ENCODE results near the gene TAMALIN.
"Not testable (repeated sequence)": the region's sequence is repeated elsewhere in the genome, so short reads cannot be mapped to it uniquely, and the experiment has no call there.

TAMALIN gene

GRCh38 chr12:52006726-52007157 lies at the start of gene TAMALIN:
Gene TAMALIN, plus strand, starts transcription at chr12:52006946. Its CDS starts 74 bp downstream, at chr12:52007020.
- DNase-seq, result peak; percentile 31

- DNase-seq, result no peak
These were observed 48.2 kb upstream of the TAMALIN start for GRCh38 chr12:51958542-51958941.

- no peak for DNase-seq
These were observed 47.5 kb upstream of the TAMALIN start for GRCh38 chr12:51959211-51959610.

GRCh38 chr12:51959921-51960320 lies 46.8 kb upstream of the TAMALIN start:
- no peak for DNase-seq

- DNase-seq, result no peak
These were observed 46.3 kb upstream of the TAMALIN start for GRCh38 chr12:51960488-51960887.

- no peak for DNase-seq
These were observed 45.9 kb upstream of the TAMALIN start for GRCh38 chr12:51960890-51961289.

- DNase-seq, result no peak
These were observed 44.9 kb upstream of the TAMALIN start for GRCh38 chr12:51961834-51962233.

GRCh38 chr12:51962737-51963136 lies 44.0 kb upstream of the TAMALIN start:
- no peak for DNase-seq

GRCh38 chr12:51963477-51963876 lies 43.3 kb upstream of the TAMALIN start:
- DNase-seq, result no peak

GRCh38 chr12:51969643-51970042 lies 37.1 kb upstream of the TAMALIN start:
- no peak for DNase-seq

- DNase-seq, result peak; percentile 93
These were observed 35.7 kb upstream of the TAMALIN start for GRCh38 chr12:51970904-51971646.

- peak; percentile 53 for DNase-seq
These were observed 34.9 kb upstream of the TAMALIN start for GRCh38 chr12:51971679-51972421.

GRCh38 chr12:51972422-51972812 lies 34.3 kb upstream of the TAMALIN start:
- DNase-seq, result peak; percentile 15

GRCh38 chr12:51972849-51973273 lies 33.9 kb upstream of the TAMALIN start:
- peak; percentile 80 for DNase-seq

- DNase-seq, result no peak
These were observed 33.2 kb upstream of the TAMALIN start for GRCh38 chr12:51973560-51973959.

- DNase-seq, result peak; percentile 27
These were observed 32.1 kb upstream of the TAMALIN start for GRCh38 chr12:51974646-51975045.

GRCh38 chr12:51975196-51975595 lies 31.6 kb upstream of the TAMALIN start:
- DNase-seq, result no peak

- DNase-seq, result no peak
These were observed 30.2 kb upstream of the TAMALIN start for GRCh38 chr12:51976376-51977160.

- DNase-seq, result no peak
These were observed 29.4 kb upstream of the TAMALIN start for GRCh38 chr12:51977320-51977753.

- DNase-seq, result not testable (repeated sequence)
These were observed 27.4 kb upstream of the TAMALIN start for GRCh38 chr12:51979306-51979705.

- peak; percentile 76 for DNase-seq
These were observed 26.5 kb upstream of the TAMALIN start for GRCh38 chr12:51980051-51980808.

GRCh38 chr12:51980809-51981127 lies 26.0 kb upstream of the TAMALIN start:
- DNase-seq, result no peak

GRCh38 chr12:51984657-51985056 lies 22.1 kb upstream of the TAMALIN start:
- no peak for DNase-seq

All from activated CD4-positive, alpha-beta T cell treated with anti-CD3 and anti-CD28 coated beads, Interleukin-2, Interleukin-6, amounts not matched to agents 100 ng/mL and 50 ng/mL, durations not matched to agents 16 hours and 8 hours (primary cell).